HG02943 (cell line): ENCODE measurements around the gene TNNT3.
"Not testable (repeated sequence)": the region's sequence is repeated elsewhere in the genome, so short reads cannot be mapped to it uniquely, and the experiment has no call there.

Source experiments
- ATAC-seq: cut with Tn5 transposase; IDR thresholded peaks from one replicate; pipeline ENCODE4 v1.9.1; 2021; ENCODE audit warnings: mild to moderate bottlenecking, low read depth, moderate library complexity; ENCODE audit not compliant: unreplicated experiment

Gene TNNT3

DNA sequence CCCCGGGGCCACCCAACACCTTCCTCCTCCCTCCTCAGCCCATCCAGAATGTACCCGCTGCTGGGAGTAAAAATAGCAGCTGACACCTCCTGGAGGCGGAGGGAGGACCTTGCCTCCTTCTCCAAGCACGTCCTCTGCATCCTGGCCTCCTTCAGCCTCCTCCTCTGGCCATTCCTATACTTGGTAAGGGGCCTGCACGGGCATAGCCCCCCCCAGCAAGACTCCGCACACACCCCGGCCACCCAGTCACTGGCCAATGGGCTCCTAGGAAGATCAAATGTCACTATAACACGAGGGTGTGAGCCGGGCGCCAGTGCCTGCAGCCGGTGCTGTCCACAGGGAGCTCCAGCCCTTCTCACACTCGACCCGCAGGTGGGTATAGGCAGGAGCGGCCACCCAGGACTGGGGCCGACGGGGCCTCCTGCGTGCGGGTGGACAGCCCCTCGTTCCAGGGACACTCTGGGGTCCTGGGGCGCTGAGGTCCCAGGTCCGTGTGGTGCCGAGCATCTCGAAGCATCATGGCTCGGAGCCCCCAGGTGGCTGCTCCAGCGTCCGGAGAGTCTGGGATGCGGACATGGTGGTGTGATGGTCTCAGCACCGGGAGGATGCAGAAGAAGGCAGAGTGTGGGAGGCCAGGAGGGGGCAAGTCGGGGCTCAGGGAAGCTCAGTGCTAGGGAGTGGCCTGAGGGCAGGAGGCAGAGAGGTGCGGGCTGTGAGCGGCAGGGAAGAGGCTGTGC lies at the start of gene TNNT3:
Gene TNNT3, plus strand, starts transcription at position 313 of the 737 bp plus-strand sequence. CDS start 3,172 bp downstream, outside the sequence.
- no peak for ATAC-seq

DNA sequence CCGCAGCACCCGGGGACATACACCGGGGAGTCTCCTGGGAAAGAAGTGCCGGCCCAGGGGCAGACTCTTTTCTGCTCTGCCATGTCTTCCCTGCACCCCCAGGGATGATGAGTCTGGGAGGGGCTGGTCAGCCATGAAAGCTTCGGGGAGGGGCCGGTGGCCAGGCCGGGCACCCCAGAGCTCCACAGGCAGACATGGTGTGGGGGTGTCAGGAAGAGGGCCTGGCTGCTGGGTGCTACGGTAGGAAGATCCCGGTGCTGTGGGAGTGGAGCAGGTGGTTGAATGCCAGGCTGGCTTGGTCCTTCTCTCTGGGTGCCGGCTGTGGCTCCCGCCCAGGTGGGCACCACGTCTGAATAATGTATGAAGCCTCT lies 49.2 kb upstream of the TNNT3 start:
- ATAC-seq = no peak

DNA sequence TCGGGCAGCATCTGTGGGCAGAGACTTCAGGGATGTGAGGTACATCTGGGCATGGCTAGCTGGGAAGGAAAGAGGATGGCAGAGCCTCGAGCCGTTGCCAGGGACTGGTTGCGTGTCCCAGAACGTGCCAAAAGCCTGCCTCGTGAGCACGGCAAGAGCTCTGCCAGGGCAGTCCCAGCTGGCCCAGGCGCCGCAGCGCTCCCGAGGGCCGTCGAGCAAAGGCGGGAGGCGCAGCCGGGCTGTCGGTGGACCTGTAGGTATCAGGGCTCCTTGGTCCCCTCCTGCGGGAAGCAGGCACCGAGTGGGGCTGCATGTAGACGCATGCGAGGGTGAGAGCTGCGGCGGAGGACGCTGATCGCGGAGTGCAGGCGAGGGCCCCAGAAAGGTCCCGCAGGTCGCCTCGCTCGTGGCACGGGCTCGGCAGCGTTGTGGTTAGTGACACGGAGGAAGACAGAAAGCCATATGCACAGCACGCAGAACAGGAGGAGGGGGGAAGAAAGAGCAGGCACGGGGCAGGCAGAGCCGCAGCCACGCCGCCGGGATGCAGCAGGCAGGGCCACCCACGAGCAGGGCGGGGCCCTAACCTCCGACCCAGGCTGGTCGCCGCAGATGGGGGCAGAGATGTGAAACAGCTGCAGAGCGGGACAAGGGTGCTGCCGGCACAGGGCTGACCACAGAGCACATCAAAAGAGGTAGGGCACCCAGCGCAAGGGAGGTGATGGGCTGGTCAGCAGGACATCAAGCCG lies 48.6 kb upstream of the TNNT3 start:
- no peak for ATAC-seq

DNA sequence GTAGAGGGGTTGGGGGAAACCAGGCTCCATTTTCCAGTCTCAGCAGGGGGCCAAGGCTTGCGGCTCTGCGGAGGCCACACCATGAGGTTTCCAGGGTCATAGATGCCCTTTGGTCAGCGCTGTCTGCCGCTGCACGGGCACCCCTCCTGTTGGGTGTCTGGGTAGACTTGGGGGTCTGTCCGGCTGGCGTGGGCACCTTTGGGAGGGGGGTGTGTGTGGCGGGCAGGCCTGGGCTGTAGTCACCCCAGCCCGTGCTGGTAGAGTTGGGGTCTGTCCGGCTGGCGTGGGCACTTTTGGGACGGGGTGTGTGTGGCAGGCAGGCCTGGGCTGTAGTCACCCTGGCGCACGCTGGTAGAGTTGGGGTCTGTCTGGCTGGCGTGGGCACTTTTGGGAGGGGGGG lies 48.0 kb upstream of the TNNT3 start:
- no peak for ATAC-seq

DNA sequence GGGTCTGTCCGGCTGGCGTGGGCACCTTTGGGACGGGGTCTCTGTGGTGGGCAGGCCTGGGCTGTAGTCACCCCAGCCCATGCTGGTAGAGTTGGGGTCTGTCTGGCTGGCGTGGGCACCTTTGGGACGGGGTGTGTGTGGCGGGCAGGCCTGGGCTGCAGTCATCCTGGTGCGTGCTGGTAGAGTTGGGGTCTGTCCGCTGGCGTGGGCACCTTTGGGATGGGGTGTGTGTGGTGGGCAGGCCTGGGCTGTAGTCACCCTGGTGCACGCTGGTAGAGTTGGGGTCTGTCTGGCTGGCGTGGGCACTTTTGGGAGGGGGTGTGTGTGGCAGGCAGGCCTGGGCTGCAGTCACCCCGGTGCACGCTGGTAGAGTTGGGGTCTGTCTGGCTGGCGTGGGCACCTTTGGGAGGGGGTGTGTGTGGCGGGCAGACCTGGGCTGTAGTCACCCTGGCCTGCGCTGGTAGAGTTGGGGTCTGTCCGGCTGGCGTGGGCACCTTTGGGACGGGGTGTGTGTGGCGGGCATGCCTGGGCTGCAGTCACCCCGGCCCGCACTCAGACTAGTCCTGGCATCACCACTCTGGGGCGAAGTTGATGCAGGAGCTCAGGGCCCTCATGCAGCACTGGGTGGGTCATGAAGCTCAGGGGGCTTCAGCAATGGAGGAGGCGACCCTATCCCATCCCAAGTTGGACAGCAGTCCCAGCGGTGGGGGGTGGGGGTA lies 47.1 kb upstream of the TNNT3 start:
- no peak for ATAC-seq

DNA sequence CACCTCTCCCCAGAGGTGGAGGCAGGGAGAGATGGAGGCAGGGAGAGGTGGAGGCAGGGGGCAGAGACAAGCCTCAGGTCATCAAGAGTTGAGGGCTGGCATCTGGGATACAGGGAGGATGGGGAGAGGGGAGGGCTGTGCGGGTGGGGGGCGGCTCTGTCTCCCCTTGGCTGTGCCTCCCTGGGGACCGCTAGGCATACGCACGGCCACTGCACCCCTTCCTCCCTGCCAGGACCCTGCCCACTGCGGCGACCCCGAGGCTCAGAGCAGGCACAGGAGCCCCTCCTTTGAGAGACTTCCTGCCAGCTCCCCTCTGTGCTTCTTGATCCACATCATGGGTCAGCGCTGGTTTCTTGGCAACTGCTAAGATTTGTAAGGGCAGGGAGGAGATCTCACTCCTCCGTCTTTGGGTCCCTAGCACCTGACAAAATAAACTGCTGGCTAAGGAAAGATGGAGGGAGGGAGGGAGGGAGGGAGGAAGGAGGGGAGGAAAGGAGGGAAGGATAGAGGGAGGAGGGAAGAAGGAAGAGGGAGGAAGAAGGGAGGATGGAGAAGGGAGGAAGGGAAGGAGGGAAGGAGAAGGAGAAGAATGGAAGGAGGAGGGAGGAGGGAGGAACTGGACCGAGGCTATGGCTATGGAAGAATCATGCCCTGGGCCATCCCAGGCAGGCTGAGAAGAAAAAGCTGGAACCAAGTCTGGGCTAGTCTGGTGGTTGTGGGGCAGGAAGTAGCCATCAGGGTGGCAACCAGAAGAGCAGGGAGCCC lies 46.3 kb upstream of the TNNT3 start:
- ATAC-seq = no peak

DNA sequence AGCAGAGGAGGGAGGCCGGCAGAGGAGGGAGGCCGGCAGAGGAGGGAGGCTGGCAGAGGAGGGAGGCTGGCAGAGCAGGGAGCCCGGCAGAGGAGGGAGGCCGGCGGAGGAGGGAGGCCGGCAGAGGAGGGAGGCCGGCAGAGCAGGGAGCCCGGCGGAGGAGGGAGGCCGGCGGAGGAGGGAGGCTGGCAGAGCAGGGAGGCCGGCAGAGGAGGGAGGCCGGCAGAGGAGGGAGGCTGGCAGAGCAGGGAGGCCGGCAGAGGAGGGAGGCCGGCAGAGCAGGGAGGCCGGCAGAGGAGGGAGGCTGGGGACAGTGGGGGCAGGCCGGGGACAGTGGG lies 45.7 kb upstream of the TNNT3 start:
- not testable (repeated sequence) for ATAC-seq

DNA sequence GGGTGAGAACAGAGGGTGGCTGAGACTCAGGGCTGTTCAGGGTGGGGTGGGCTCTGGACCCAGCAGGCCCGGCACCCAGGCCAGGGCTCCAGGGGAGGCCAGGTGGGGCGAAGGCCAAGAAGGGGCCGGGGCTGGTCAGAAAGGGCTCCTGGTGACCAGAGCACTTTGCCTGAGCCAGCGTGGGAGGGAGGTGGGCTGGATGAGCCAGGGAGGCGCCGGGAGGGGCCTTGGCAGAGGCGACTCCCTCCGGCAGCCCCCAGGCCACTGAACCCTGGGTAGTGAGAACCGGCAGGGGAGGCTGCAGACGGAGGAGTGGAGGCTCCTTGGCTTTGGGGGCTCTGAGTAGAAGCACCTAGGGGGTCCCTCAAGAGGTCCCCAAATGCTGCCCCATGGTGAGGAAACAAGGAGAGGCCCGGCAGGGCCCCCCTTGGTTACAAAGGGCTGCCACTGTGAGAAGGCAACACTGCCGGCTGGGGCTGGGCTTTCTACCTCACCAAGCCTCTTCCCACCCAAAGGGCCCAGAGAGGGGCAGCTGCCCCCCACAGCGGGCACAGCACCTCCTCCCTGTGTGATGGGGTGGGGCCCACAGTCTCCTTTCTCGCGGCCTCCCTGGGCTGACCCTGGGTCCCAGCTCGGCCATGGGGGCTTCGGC lies 44.9 kb upstream of the TNNT3 start:
- not testable (repeated sequence) for ATAC-seq

DNA sequence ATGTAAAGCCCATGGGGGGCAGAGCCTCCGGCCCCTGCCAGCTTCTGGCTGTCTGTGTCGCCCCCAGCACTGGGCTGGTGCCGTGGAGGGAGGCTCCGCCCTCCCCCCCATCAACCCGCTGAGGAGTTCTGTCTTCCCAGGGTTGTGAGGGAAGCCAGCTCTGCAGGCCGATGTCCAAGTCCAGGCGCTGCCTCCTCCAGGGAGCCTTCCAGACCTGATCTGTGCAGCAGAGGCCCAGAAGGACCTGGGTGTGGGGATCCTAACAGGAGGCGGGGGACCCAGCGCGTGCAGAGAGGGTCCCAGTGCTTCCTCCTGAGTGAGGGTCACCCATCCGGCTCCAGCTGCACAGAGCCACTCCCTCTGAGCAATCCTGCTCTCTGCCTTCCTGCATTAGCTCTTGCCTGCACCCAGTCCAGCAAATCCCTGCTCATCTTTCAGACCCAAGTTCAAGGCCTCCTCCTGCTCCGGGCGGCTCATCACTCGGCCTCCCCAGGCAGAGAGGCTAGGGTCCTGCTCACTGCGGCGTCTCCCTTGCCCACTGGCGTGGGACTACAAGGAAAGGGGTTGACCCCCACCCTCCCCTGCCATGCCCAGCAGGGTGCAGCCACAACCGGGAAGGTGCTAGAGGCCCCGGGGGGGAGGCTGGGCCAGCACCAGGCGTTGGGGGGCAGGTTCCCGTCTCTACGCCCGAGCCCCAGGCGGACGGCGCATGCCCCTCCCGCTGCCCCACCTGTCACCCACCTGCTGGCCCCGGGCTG lies 44.2 kb upstream of the TNNT3 start:
- ATAC-seq = no peak

DNA sequence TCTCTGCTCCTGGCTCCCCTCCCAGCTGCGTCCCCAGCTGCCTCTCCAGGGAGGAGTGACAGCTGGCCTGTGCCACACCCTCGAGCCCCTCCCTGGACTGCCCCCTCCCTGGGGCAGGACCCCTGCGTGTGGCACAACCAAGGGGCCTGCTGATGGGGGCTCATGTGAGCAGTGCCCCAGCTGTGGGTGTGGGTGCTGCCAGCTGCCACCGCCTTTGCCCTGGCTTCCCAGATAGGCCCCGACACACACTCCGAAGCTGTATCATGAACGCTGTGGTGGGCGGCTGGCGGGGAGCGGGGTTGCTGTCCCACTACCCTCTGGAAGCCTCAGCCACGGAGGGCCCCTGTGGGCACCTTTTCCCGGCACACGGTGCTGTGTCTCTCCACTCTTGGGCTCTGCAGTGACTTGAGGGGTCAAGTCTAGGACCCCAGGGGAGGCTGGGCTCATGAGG lies 43.6 kb upstream of the TNNT3 start:
- ATAC-seq = not testable (repeated sequence)

DNA sequence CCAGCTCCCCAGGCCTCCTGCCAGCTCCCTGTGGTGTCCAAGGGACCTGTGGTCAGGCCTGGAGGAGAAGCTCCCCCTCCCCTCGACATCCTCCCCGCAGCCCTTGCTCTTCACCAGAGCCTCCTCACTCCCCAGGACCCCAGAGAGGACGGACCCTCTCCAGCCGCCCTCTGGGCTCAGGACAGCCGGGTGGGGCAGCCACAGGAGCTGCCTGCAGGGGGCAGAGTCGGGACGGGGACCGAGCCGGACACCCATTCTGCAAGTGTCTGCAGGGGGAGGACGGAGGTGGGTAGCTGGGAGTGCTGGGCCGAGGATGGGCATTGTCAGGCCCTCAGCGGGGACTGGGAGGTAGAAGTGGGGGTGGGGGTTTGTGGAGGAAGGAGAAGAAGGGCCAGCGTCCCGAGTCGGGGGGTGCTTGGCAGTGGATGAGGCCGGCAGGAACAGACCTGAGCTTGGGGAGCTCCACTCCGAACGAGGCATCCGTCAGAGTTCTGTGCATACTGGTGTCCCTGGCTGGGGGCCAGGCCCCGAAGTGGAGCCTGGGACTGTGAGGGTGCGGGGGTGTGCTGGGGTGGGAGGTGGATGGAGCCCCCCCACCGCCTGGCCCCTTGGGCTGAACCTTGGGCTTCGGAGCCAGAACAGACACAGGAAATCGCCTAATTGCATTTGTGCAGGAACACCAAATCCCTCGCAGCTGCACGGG lies 43.0 kb upstream of the TNNT3 start:
- no peak for ATAC-seq

DNA sequence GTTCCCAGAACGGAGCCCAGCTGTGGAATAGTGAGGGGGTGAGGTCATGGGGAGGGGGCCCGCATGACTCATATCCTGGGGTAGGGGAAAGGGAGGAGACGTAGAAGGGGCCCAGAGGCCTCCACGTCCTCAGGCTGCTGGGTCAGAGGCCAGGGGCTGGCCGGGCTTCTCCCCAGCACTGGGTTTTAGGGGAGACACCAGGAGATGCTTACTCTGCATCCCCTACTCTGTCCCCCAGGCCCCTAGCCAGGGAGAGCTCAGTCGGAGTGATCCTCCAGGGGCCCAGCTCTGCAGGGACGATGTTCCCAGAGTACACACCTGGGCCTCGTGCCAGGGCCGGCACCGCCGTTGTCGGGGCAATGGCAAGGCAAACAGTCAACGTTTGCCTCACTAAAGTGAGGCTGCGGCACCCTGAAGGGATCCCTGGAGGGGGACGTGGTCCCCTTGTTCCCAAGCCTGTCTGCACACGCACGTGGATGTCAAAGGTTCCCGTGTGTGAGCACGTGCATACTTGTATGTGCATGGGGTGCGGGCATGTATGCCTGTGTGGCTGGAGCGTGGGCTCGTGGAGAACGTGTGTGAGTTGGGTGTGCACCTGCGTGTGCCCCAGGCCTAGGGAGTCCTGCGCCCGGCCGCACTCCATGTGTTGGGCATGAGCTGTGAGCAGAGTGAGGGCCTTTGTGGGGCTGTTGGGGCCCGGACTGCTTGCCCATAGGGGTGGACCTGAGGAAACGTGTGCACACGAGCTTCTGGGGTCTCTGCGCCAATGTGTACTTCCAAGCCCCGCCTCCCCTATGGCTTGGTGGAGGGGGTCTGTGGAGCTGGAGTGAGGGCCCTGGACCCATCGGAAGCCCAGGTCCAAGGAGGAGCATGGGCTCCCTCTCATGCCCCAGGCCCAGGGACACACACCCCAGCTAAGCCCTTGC lies 42.0 kb upstream of the TNNT3 start:
- no peak for ATAC-seq

DNA sequence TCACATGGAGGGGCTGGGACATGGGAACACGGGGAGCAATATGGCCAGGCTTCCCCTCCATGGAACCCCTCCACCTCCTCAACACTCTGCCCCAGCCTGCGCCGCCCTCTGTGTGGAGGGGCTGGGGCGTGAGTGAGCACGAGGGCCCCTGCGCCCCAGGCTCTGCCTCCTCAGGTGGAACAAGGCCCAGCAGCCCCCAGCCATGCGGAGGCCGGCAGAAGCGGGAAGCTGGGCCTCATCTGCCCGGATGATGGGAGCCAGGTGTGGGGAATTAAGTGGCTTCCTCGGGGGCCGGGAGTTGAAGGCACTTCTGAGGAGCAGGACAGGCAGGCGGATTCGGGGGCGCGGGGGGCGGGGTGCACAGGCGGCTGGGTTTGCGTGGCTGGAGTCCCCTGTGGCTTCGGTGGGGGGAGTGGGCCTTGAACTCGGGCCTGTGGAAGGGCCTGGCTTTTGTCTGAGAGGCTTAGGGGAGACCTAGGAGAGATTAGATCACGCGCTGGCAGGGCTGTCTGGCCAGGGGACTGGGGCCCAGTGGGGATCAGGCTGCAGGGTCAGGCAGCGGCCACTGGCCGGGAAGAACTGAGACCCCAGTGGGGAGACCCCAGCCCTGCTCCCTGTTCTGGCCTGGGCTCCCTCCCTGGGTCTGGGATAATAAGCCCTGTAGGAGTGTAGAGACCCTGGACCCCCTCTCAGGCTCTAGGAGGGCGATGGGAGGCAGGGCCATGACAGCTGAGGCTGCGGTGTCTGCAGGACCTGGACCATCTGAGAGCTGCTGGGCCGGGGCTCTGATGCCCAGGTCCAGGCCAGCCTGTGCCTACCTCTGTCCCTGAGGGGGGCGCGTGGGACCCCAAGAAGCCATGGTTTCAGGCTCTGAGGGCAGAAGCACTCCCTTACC lies 41.1 kb upstream of the TNNT3 start:
- no peak for ATAC-seq

DNA sequence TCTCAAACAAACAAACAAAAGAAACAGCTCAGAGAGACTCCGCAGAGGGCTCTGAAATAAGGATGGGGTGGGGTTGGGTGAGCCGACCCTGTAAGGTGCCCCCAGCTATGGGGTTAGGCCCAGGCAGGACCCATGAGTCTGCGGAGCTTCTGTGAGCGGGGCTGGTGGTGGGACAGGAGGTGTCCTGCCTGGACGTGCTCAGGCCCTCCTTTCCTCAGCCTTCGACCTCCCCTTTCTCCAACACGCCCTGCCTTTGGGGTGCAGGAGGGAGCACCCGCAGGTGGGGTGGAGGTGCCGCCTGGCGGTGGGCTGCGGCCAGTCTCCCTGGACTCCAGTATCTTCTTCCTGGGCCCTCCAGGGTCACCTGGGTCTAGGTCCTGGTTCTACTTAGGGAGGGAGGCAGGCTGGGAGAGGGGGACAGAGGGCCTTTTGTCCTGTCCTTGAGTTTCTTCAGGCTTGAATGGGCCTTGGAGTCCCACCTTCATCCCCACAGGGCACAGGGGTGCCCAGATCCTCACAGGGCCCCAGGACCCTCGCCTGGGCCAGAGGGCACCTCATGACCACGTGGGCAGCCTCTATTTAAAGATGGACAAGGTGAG lies 40.1 kb upstream of the TNNT3 start:
- no peak for ATAC-seq

DNA sequence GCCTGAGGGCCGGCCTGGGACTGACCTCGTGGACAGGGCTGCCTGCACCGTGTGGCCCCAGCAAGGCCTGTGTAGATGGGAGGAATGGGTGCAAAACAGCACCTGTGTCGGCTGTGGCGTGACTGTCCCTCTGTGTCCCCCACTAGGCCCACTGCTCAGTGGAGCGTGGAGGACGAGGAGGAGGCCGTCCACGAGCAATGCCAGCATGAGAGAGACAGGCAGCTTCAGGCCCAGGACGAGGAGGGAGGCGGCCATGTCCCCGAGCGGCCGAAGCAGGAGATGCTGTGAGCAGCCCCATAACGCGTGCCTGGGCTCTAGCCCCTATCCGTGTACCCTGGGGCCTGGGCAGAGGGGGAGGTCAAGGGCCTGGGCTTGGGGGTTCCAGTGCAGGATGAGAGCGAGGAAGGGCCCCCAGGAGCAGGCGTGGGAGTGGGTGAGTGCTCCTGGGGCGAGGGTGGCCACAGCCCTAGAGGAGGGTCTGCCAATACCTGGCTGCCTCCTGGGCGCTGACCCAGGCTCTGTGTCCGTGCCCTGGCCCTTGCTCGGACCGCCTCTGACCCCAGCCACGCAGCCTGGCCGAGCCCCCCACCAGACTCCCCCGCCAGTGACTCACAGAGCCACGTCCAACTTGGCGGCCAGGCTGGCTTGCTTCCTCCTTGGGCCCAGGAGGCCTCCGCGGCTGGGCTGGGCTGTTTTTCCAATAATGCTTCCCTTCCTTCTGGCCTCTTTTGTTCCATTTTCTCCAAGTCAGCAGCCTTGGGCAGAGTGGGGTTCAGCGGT lies 39.4 kb upstream of the TNNT3 start:
- no peak for ATAC-seq
